K562 (cell line): ENCODE results near the gene CHAC1. TPM values are rescaled to one million over a fixed set of nuclear protein-coding genes. Genes with fewer than 3 reads are reported as not detected.
A peak's percentile ranks its signal among the peaks of the same experiment; 100 is the strongest.

ENCODE experiments used
- ARID3B ChIP-seq: fragments of 250-450 bp; sonication (Bioruptor Pico); IDR thresholded peaks from 2 replicates; pipeline ENCODE4 v1.4.0; 2020; ENCODE audit warnings: borderline replicate concordance
- ARID4B ChIP-seq: sonication (generic); formaldehyde crosslinking; IDR thresholded peaks from 2 replicates; pipeline ENCODE4 v1.8.0; 2022; ENCODE audit warnings: mild to moderate bottlenecking, missing genetic modification reagents
- CBX2 ChIP-seq: fragments of 200-600 bp; sonication (generic); IDR thresholded peaks from one replicate; pipeline ENCODE4 v1.6.1; 2012; ENCODE audit warnings: mild to moderate bottlenecking, low read length, inconsistent platforms; ENCODE audit not compliant: insufficient read depth, poor library complexity, severe bottlenecking
- EP400 ChIP-seq: fragments of 450-650 bp; IDR thresholded peaks from 2 replicates; pipeline ENCODE4 v1.6.1; 2017; ENCODE audit warnings: antibody characterized with exemption, mild to moderate bottlenecking, moderate library complexity
- GABPB2 ChIP-seq: fragments of 250-450 bp; sonication (Bioruptor Pico); conservative IDR thresholded peaks from 2 replicates; pipeline ENCODE4 v1.5.1; 2021; ENCODE audit warnings: mild to moderate bottlenecking
- KLF1 ChIP-seq: fragments of 450-650 bp; IDR thresholded peaks from 2 replicates; pipeline ENCODE4 v1.6.1; 2016; ENCODE audit warnings: missing genetic modification characterization, missing compliant biosample characterization
- MCM5 ChIP-seq: fragments of 450-650 bp; IDR thresholded peaks from 2 replicates; pipeline ENCODE4 v1.6.1; 2016; ENCODE audit warnings: low read depth
- MECOM ChIP-seq: fragments of 250-450 bp; sonication (Bioruptor Pico); IDR thresholded peaks from 2 replicates; pipeline ENCODE4 v1.8.0; 2022; ENCODE audit warnings: inconsistent platforms
- MEF2A ChIP-seq: IDR thresholded peaks from 2 replicates; pipeline ENCODE4 v1.6.1; 2011; ENCODE audit warnings: low read depth, mild to moderate bottlenecking, low read length, moderate library complexity; ENCODE audit not compliant: control insufficient read depth
- MTA2 ChIP-seq: fragments of 450-650 bp; IDR thresholded peaks from 2 replicates; pipeline ENCODE4 v1.6.1; 2016; ENCODE audit warnings: low read depth
- NFRKB ChIP-seq: fragments of 450-650 bp; IDR thresholded peaks from 2 replicates; pipeline ENCODE4 v1.6.1; 2016; ENCODE audit warnings: low read depth
- NFYB ChIP-seq: IDR thresholded peaks from 2 replicates; pipeline ENCODE4 v1.6.1; 2011; ENCODE audit warnings: mild to moderate bottlenecking, moderate library complexity; ENCODE audit not compliant: insufficient read length; ENCODE audit errors: extremely low read depth
- POLR2B ChIP-seq: fragments of 450-650 bp; IDR thresholded peaks from 2 replicates; pipeline ENCODE4 v1.6.1; 2018; ENCODE audit warnings: low read depth; ENCODE audit not compliant: partially characterized antibody
- PRPF4 ChIP-seq: fragments of 200-400 bp; formaldehyde crosslinking; IDR thresholded peaks from one replicate; pipeline ENCODE4 v1.6.1; 2017; ENCODE audit warnings: low read length, low read depth, mild to moderate bottlenecking; ENCODE audit not compliant: insufficient read depth, poor library complexity, severe bottlenecking
- ZBTB43 ChIP-seq: sonication (generic); formaldehyde crosslinking; IDR thresholded peaks from 2 replicates; pipeline ENCODE4 v1.8.0; 2023; ENCODE audit warnings: mild to moderate bottlenecking, missing genetic modification reagents
- ZBTB49 ChIP-seq: sonication (generic); formaldehyde crosslinking; IDR thresholded peaks from 2 replicates; pipeline ENCODE4 v1.8.0; 2022; ENCODE audit warnings: missing genetic modification reagents, mild to moderate bottlenecking, borderline replicate concordance
- ZNF175 ChIP-seq: fragments of 200-800 bp; sonication (Bioruptor generic); IDR thresholded peaks from 2 replicates; pipeline ENCODE4 v1.6.1; 2016; ENCODE audit warnings: low read depth, mild to moderate bottlenecking, missing genetic modification characterization, missing compliant biosample characterization
- ZNF586 ChIP-seq: fragments of 450-650 bp; formaldehyde crosslinking; conservative IDR thresholded peaks from 2 replicates; pipeline ENCODE4 v1.4.0; 2020; ENCODE audit warnings: mild to moderate bottlenecking, moderate library complexity
- polyA plus RNA-seq, 8 experiments: library from polyadenylated mRNA; depleted of rRNA in 4 of 8; stranded (reverse) in 5 of 8; unstranded in 3 of 8; fragments of >200 nt; fragmentation: Nextera tagmentation in 2 of 8; fragmentation: Illumina TruSeq in 1 of 8; extraction: Ambion mirVana in 2 of 8; extraction: Trizol in 1 of 8; gene quantifications; 2 replicates each; pipeline versions ENCODE4 v1.2.1 to v1.2.3, GENCODE V29; 2011 to 2014; ENCODE audit warnings: inconsistent platforms in 1 of 8, missing spikeins in 1 of 8
- total RNA-seq, 7 experiments: library from RNA; depleted of rRNA in 6 of 7; stranded (reverse); fragments of >200 nt in 6 of 7; fragmentation: Illumina TruSeq in 2 of 7; extraction: Trizol in 2 of 7; gene quantifications; 2 replicates each; pipeline versions ENCODE4 v1.2.1 to v1.2.3, GENCODE V29; 2011 to 2021; ENCODE audit warnings: low replicate concordance in 1 of 7

The CHAC1 gene
- total and polyA plus RNA-seq, 9 of the 15 experiments (the other 6 are each of a cell fraction or from before 2014, with no cell fraction given) = 0.47 to 39.0 (median 7.5) TPM

GRCh38 chr15:40952901-40953712 is at the start of gene CHAC1 (continued):
- TF ChIP-seq ZBTB43 (CRISPR knock-in tag) = no peak
- peak; percentile 36 for TF ChIP-seq NFYB
- TF ChIP-seq ZNF586 (CRISPR knock-in tag) = no peak
- peak; percentile 95 for TF ChIP-seq ARID4B (CRISPR knock-in tag)
- TF ChIP-seq EP400 = peak; percentile 95
- TF ChIP-seq PRPF4 = peak; percentile 91
- TF ChIP-seq GABPB2 (CRISPR knock-in tag) = no peak
- no peak for TF ChIP-seq MECOM (CRISPR knock-in tag)
- no peak for TF ChIP-seq CBX2
- no peak for TF ChIP-seq MTA2
- TF ChIP-seq MEF2A = no peak
- 0 out of 2 replicates have a peak, but pooled peaks have one; percentile 14 for TF ChIP-seq ZNF175 (CRISPR knock-in tag)
- peak; percentile 89 for TF ChIP-seq NFRKB
- TF ChIP-seq POLR2B = peak; percentile 78
- TF ChIP-seq ARID3B = no peak
- no peak for TF ChIP-seq KLF1 (tag)
- no peak for TF ChIP-seq MCM5
- TF ChIP-seq ZBTB49 (CRISPR knock-in tag) = no peak
